Neuronal stem cell (in vitro differentiated cells): ENCODE measurements around the gene BCAM. TPM values are rescaled to one million over a fixed set of nuclear protein-coding genes. Genes with fewer than 3 reads are reported as not detected.

ENCODE experiments used
- small RNA-seq: library from polyadenylated mRNA; stranded (forward); fragments of <200 nt; extraction: miRNeasy Mini kit (QIAGEN cat#:217004); gene quantifications from one replicate; pipeline ENCODE3, GENCODE V24; 2013; ENCODE audit not compliant: insufficient read depth

The BCAM gene

Small RNAs within 50 kb of the gene (small RNA-seq; reads per million reads assigned to genes)
- gene RF00156 = not detected
